Posterior cingulate gyrus (tissue), 11 donors: ENCODE data around the gene C13orf46.

Source experiments
- DNase-seq, 10 donors: peaks; one replicate each; pipeline versions ENCODE4 v3.0.0 to v3.0.0-alpha.2; 2020 to 2021; ENCODE audit warnings: mixed read lengths in 3 of 10
- intact Hi-C: fragments of 100-400 bp; cut with DNase I; formaldehyde crosslinking; loops from one replicate; pipeline ENCODE4 v1.15.1; 2023

The C13orf46 gene

GRCh38 chr13:113974304-113975281 lies 717 bp upstream of the C13orf46 start:
- intact Hi-C loops = no loop called here
- DNase-seq = peak in 3 of 10 donors; percentile 64 to 76 (median 72)

GRCh38 chr13:113972451-113973217 lies 1.2 kb downstream of the C13orf46 start:
- peak in 3 of 10 donors; percentile 31 to 84 (median 71) for DNase-seq
- intact Hi-C loops = no loop called here

GRCh38 chr13:113971471-113972231 lies 2.2 kb downstream of the C13orf46 start:
- peak in 3 of 10 donors; percentile 60 to 79 (median 78) for DNase-seq

GRCh38 chr13:113970810-113971470 lies 2.9 kb downstream of the C13orf46 start:
- intact Hi-C loops = no loop called here
- DNase-seq = peak in 3 of 10 donors; percentile 47 to 76 (median 72)

More at GRCh38 chr13:113971471-113972231, 2.2 kb downstream of the C13orf46 start:
- intact Hi-C loops = no loop called here

GRCh38 chr13:113969973-113970611 lies 3.8 kb downstream of the C13orf46 start:
- peak in 3 of 10 donors; percentile 57 to 72 (median 69) for DNase-seq

GRCh38 chr13:113969311-113969972 lies 4.4 kb downstream of the C13orf46 start:
- intact Hi-C loops = no loop called here
- peak in 3 of 10 donors; percentile 37 to 72 (median 72) for DNase-seq

More at GRCh38 chr13:113969973-113970611, 3.8 kb downstream of the C13orf46 start:
- intact Hi-C loops = no loop called here

- intact Hi-C loops = no loop called here
These were observed 5.2 kb downstream of the C13orf46 start for GRCh38 chr13:113968463-113969310.

GRCh38 chr13:113967729-113968462 lies 6.0 kb downstream of the C13orf46 start:
- intact Hi-C loops = no loop called here
- DNase-seq = peak in 3 of 10 donors; percentile 35 to 70 (median 70)

More at GRCh38 chr13:113968463-113969310, 5.2 kb downstream of the C13orf46 start:
- DNase-seq = peak in 3 of 10 donors; percentile 51 to 76 (median 64)

- DNase-seq = peak in 2 of 10 donors; percentile 29 to 62
These were observed 6.6 kb downstream of the C13orf46 start for GRCh38 chr13:113967206-113967720.

GRCh38 chr13:113965968-113966884 lies 7.7 kb downstream of the C13orf46 start:
- DNase-seq = peak in 1 of 10 donors; percentile 8
- intact Hi-C loops = no loop called here

More at GRCh38 chr13:113967206-113967720, 6.6 kb downstream of the C13orf46 start:
- intact Hi-C loops = no loop called here

GRCh38 chr13:113965383-113965874 lies 8.4 kb downstream of the C13orf46 start:
- no peak for DNase-seq
- intact Hi-C loops = no loop called here

- DNase-seq = peak in 3 of 10 donors; percentile 49 to 83 (median 50)
- intact Hi-C loops = no loop called here
These were observed 9.5 kb downstream of the C13orf46 start for GRCh38 chr13:113964251-113964995.

GRCh38 chr13:113963376-113963775 lies 10.5 kb downstream of the C13orf46 start:
- intact Hi-C loops = no loop called here
- peak in 3 of 10 donors; percentile 46 to 76 (median 52) for DNase-seq

- intact Hi-C loops = no loop called here
- peak in 4 of 10 donors; percentile 14 to 71 (median 35) for DNase-seq
These were observed 10.9 kb downstream of the C13orf46 start for GRCh38 chr13:113962975-113963374.
